H1 (cell line): ENCODE measurements around the gene FOXP4. TPM values are rescaled to one million over a fixed set of nuclear protein-coding genes. Genes with fewer than 3 reads are reported as not detected.

Experiments used
- CBX5 ChIP-seq: fragments of 300-800, 300-1000 bp; sonication (generic); IDR thresholded peaks from 2 replicates; pipeline ENCODE4 v1.7.1; 2016; ENCODE audit warnings: antibody characterized with exemption, low read length, low read depth
- CHD1 ChIP-seq: IDR thresholded peaks from 2 replicates; pipeline ENCODE4 v1.6.1; 2012; ENCODE audit warnings: low read depth, low read length, improper control_type of control experiment
- JUN ChIP-seq: IDR thresholded peaks from 2 replicates; pipeline ENCODE4 v1.6.1; 2011; ENCODE audit warnings: low read depth, mild to moderate bottlenecking, improper control_type of control experiment, low read length
- POLR2A ChIP-seq, 2 experiments: IDR thresholded peaks; 1 replicate in 1 of 2; 2 replicates in 1 of 2; pipeline ENCODE4 v1.6.1; 2011; ENCODE audit warnings: low read depth in 2 of 2, low read length in 2 of 2, mild to moderate bottlenecking in 2 of 2; ENCODE audit errors: control extremely low read depth in 1 of 2
- SRF ChIP-seq: IDR thresholded peaks from 2 replicates; pipeline ENCODE4 v1.6.1; 2011; ENCODE audit warnings: mild to moderate bottlenecking, low read depth, low read length, moderate library complexity
- polyA plus RNA-seq, 7 experiments: library from polyadenylated mRNA; depleted of rRNA in 3 of 7; stranded (reverse) in 5 of 7; unstranded in 2 of 7; fragments of >200 nt in 5 of 7; fragments of 200-250 nt in 2 of 7; gene quantifications; 1 replicate in 5 of 7; 2 replicates in 1 of 7; 4 replicates in 1 of 7; pipeline versions ENCODE4 v1.2.1 to v1.2.3, GENCODE V29; 2011 to 2013; ENCODE audit warnings: missing spikeins in 2 of 7, mixed read lengths in 2 of 7
- total RNA-seq: library from RNA; stranded (reverse); fragmentation: NEBNext Ultra II Directional; extraction: Animal tissue kit (Norgen Biotek cat#: 25700); gene quantifications from 2 replicates; pipeline ENCODE4 v1.2.1, GENCODE V29; 2021
- TF ChIP-seq, protein P1 (sequence below): IDR thresholded peaks from 2 replicates; pipeline ENCODE4 v1.6.1; 2011; ENCODE audit warnings: low read depth, mild to moderate bottlenecking, low read length; ENCODE audit not compliant: insufficient read depth

FOXP4 gene
- total and polyA plus RNA-seq, 2 of the 8 experiments (the other 6 are each of a cell fraction or from before 2014, with no cell fraction given) = 4.8 to 13.3 TPM

DNA sequence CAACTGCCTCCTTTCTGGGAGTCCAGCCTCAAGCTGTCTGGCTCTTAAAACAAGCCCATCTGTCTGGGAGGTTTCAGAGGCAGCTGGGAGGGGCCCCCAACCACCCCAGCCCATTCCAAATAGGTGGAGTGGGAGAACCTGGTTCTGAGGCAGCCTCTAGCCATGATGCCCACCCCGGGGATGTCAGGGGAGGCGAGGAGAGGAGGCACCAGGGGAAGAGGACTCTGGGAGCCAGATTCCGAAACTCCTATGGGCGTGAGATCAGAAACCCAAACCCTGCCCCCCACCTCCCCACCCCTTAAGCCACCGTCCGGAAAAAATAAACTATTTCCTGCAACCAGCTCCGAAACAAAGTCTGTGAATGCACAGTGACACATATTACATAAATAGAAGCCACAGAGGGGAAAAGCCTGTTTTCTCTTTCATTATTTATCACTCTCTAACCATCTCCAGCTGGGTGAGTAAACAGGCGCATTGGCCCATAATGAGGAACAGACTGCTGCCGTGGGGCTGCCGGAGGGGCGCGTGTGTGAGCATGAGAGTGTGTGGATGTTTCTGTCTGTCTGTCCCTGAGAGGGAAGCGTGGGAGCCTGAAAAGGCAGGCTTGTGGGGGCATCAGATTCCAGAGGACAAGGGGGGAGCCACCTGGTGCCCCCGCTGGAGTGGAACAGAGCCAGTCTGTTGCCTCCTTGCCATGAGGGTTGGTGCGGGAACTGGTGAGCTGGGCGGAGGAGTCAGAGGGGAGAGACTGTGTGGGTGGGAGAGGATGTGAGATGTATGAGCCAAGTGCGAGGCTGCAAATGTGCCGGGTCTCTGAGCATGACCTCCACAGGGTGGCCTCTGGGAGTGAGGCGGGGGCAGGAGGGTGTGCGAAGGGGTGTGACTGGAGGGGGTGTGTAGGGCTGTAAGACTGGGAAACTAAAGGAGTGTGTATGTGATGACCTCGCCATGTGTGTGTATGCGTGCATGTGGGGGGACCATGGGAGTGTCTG, 14.3 kb upstream of the FOXP4 start (continued):
- TF ChIP-seq, protein P1, sequence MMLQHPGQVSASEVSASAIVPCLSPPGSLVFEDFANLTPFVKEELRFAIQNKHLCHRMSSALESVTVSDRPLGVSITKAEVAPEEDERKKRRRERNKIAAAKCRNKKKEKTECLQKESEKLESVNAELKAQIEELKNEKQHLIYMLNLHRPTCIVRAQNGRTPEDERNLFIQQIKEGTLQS = no peak
- TF ChIP-seq CBX5 = no peak
- no peak for TF ChIP-seq SRF
- no peak for TF ChIP-seq POLR2A (IDR thresholded peaks at IDR 0.05; ENCODE audit: control extremely low read depth in 1 of 2, low read depth in 2 of 2, low read length in 2 of 2)
- no peak for TF ChIP-seq CHD1
- no peak for TF ChIP-seq JUN
